GM12801 (cell line): Measurements from ENCODE around the gene ZNF740.

ENCODE experiments used
- TF ChIP-seq, protein P1 (sequence below): IDR thresholded peaks from one replicate; pipeline ENCODE4 v1.5.1; 2011; ENCODE audit warnings: control low read depth; ENCODE audit not compliant: insufficient read length; ENCODE audit errors: extremely low read depth

ZNF740 gene

DNA sequence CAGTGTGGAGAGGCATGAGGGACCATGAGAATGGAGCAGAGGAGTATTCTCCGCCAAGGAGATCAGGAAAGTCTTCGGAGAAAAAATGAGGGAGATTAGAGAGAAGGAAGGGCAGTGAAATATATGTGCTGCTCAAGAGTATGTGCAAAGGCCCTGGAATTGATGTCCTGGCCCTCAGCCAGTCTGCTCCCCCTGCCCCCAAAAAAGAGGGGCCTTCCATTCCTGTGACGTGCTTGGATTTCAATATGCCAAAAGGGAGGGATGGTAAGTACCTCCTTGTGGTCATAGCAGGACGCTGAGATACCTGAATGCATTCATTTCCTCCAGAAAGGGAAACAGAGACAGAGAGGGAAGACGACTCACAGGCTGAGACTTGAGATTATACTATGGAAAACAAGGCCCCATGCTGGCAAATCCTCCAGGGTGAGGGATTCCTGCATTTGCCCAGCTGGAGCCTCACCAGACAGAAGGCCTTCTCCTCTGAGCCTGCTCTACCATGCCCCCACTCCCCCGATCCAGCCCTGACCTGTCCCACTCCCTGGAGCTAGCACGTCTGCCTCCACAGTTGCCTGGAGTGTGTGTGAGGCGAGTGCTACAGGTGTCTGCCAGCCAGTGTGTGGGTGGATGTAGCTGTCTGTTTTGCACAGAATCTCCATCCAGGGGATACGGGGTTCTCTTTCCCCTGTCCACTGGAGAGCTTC is 55.4 kb downstream of the ZNF740 start:
- TF ChIP-seq, protein P1, sequence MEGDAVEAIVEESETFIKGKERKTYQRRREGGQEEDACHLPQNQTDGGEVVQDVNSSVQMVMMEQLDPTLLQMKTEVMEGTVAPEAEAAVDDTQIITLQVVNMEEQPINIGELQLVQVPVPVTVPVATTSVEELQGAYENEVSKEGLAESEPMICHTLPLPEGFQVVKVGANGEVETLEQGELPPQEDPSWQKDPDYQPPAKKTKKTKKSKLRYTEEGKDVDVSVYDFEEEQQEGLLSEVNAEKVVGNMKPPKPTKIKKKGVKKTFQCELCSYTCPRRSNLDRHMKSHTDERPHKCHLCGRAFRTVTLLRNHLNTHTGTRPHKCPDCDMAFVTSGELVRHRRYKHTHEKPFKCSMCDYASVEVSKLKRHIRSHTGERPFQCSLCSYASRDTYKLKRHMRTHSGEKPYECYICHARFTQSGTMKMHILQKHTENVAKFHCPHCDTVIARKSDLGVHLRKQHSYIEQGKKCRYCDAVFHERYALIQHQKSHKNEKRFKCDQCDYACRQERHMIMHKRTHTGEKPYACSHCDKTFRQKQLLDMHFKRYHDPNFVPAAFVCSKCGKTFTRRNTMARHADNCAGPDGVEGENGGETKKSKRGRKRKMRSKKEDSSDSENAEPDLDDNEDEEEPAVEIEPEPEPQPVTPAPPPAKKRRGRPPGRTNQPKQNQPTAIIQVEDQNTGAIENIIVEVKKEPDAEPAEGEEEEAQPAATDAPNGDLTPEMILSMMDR: no peak

DNA sequence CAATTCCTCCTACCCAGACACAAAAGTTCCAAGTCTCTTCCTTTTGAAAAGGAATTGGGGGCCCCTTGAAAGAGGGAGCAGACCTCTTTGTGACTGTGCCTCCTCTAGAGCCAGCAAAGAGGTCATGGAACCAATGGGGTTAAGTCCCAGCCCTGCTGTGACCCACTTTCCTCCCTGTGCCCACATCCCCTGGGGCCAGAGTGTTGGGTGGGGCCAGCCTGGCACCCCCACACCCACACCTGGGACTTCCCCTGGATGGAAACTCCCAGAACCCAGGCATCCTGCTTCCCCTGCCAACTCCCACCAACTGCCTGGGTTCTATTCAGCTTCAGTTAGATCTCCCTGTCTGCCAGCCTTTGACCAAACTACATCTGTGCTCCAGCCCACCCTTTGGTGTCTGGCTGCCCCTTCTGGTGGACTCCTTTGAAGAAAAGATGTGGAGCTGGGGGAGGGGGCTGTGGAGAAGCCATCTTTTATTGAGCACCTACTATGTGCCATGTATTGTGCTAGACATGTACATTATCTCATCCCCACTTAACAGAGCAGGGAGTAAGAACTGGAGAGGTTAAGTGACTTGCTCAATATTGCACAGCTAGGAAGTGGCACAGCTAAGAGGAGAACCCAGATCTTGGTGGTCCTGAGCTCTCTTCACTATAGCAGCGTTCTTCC is 56.1 kb downstream of the ZNF740 start:
- TF ChIP-seq, protein P1: no peak

DNA sequence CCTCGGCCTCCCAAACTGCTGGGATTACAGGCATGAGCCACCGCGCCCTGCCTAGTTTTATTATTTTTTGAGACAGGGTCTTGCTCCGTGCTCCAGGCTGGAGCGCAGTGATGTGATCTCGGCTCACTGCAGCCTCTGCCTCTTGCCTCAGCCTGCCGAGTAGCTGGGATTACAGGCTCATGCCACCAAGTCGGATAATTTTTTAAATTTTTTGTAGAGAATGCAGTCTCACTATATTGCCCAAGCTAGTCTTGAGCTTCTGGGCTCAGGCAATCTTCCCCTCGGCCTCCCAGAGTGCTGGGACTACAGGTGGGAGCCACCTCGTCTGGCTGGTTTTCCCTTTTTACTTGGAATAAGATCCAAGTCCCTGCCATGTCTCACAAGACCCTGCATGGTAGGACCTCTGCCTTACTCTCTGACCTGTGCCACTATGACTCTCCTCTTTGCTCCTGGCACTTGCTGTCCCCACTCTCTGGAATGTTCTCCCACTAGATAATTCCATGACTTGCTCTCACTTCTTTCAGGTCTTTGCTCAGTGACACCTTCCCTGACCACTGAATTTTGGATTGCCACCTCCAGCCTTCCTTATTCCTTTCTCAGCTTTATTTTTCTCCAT is 59.2 kb downstream of the ZNF740 start:
- TF ChIP-seq, protein P1: no peak

DNA sequence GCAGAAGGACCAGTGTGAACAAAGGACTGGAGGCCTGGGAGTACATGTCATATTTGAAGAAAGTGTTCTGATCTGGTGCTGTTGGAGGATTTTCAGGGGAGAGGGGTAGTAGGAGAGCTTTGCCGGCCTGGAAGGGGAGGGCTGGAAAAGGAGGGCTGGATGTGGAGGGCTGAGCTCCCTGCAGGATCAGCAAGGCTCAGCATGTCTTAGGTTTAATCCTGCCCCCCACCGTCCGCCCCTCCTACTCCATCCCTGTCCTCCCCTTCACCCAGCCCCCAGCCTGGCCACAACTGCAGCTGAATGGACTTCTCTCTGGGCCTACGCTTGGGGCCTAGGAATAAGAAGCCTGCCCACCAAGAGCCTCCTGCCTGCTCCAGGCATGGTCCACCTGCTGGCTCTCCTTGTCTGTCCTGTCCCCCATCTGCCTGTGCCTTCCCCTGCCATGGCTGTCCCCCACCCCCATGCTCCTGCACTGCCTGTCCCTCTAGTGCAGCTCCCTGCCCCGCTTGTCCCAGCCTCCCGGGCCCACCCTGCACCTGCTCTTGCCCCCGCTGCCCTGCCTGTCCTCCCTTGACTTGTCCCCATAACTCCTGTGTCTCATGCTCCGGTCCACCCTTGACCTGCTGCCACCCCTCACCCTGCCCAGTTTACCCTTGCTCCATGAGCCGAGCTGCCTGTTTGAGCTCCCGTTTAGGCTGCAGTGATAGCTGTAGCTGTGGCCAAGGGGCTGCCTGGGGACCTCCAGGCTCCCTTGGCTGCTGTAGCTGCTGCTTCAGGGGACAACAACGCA is 61.3 kb downstream of the ZNF740 start:
- TF ChIP-seq, protein P1: no peak

DNA sequence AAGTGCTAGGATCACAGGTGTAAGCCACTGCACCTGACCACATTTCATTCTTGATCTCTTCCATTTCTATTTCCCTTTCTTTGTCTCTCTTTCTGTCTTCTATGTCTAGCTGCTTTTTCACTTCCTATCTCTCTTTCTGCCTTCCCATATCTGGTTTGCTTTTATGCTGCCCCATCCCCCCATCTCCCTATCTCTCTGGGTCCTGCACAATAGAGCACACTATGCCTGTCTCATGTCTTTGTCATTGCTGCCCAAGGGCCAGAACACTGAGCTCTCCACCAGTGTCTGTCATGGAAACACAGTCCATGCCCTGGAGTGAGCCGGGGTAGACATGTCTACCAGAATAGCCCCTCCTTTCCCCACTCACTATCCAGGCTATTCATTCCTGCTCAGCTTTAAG is 63.8 kb downstream of the ZNF740 start:
- TF ChIP-seq, protein P1: no peak
